Fibroblast of lung (primary cell): ENCODE measurements around the gene DPM3. TPM values are rescaled to one million over a fixed set of nuclear protein-coding genes. Genes with fewer than 3 reads are reported as not detected.

Source experiments
- DNase-seq, 2 donors: peaks; one replicate each; pipeline versions ENCODE4 v3.0.0 to v3.0.0-alpha.2; 2010; ENCODE audit warnings: low read depth in 2 of 2
- H2AFZ ChIP-seq: 2 replicates; pipeline ENCODE4 v1.5.1; 2012; ENCODE audit warnings: low read length, control low read depth, inconsistent platforms
- H3K27ac ChIP-seq: 2 replicates; pipeline ENCODE4 v1.5.1; 2011; ENCODE audit warnings: low read length, control low read depth; ENCODE audit not compliant: insufficient read depth
- H3K27me3 ChIP-seq: 2 replicates; pipeline ENCODE4 v1.5.1; 2011; ENCODE audit warnings: mild to moderate bottlenecking, low read length; ENCODE audit not compliant: control insufficient read depth, insufficient read depth
- H3K36me3 ChIP-seq: 2 replicates; pipeline ENCODE4 v1.5.1; 2011; ENCODE audit warnings: low read length; ENCODE audit not compliant: control insufficient read depth, insufficient read depth
- H3K4me1 ChIP-seq: 2 replicates; pipeline ENCODE4 v1.5.1; 2011; ENCODE audit warnings: low read length; ENCODE audit not compliant: control insufficient read depth, insufficient read depth; ENCODE audit errors: extremely low read depth
- H3K4me2 ChIP-seq: 2 replicates; pipeline ENCODE4 v1.5.1; 2011; ENCODE audit warnings: low read length, control low read depth; ENCODE audit not compliant: insufficient read depth; ENCODE audit errors: extremely low read depth
- H3K4me3 ChIP-seq, 4 experiments: fragments of 200-600 bp in 1 of 4; sonication (generic) in 1 of 4; replicated peaks in 1 of 4; 2 replicates each; pipeline ENCODE4 v1.5.1; 2011 to 2016; ENCODE audit warnings: low read length in 4 of 4, low read depth in 3 of 4, mild to moderate bottlenecking in 3 of 4, control low read depth in 2 of 4, inconsistent platforms in 1 of 4, mixed read lengths in 1 of 4; ENCODE audit not compliant: insufficient read depth in 1 of 4; ENCODE audit errors: control extremely low read depth in 1 of 4
- H3K79me2 ChIP-seq: 2 replicates; pipeline ENCODE4 v1.5.1; 2012; ENCODE audit warnings: mild to moderate bottlenecking, low read length, inconsistent platforms; ENCODE audit not compliant: control insufficient read depth, insufficient read depth
- H3K9ac ChIP-seq: 2 replicates; pipeline ENCODE4 v1.5.1; 2011; ENCODE audit warnings: mild to moderate bottlenecking, low read length, control low read depth; ENCODE audit not compliant: insufficient read depth
- H3K9me3 ChIP-seq: 2 replicates; pipeline ENCODE4 v1.5.1; 2012; ENCODE audit warnings: low read depth, low read length; ENCODE audit not compliant: control insufficient read depth, insufficient read depth
- H4K20me1 ChIP-seq: 2 replicates; pipeline ENCODE4 v1.5.1; 2011; ENCODE audit warnings: low read length; ENCODE audit not compliant: control insufficient read depth, insufficient read depth; ENCODE audit errors: extremely low read depth
- CTCF ChIP-seq, 2 donors: IDR thresholded peaks in 1 of 2; conservative IDR thresholded peaks in 1 of 2; 1 replicate in 1 of 2; 2 replicates in 1 of 2; pipeline ENCODE4 v1.5.1; 2011 to 2012; ENCODE audit warnings: low read length in 2 of 2, control low read depth in 1 of 2, inconsistent platforms in 1 of 2, low read depth in 1 of 2, mild to moderate bottlenecking in 1 of 2
- EZH2 ChIP-seq: IDR thresholded peaks from 2 replicates; pipeline ENCODE4 v1.5.1; 2012; ENCODE audit warnings: low read length, control low read depth, mild to moderate bottlenecking; ENCODE audit errors: missing control alignments
- polyA plus RNA-seq, 2 donors: library from polyadenylated mRNA; depleted of rRNA in 1 of 2; stranded (reverse) in 1 of 2; unstranded in 1 of 2; fragments of >200 nt; gene quantifications; 2 replicates each; pipeline ENCODE4 v1.2.1, GENCODE V29; 2011 to 2012; ENCODE audit warnings: missing spikeins in 1 of 2
- total RNA-seq: library from RNA; depleted of rRNA; stranded (reverse); fragments of >200 nt; gene quantifications from 2 replicates; pipeline ENCODE4 v1.2.1, GENCODE V29; 2014

DPM3 gene
- total and polyA plus RNA-seq, 2 donors (not counting 1 experiment from before 2014, with no cell fraction given): 31.9 to 40.5 TPM

GRCh38 chr1:155145491-155145890 lies 5.2 kb upstream of the DPM3 start:
- Histone ChIP-seq H3K4me2 (no peak overlapping the region), H3K27me3 (peaks cover 6% of the 10 kb centered on the region), H2AFZ (no peak overlapping the region), H4K20me1 (no peaks in the 10 kb centered on the region), H3K4me3 (no peak overlapping the region), H3K79me2 (no peaks in the 10 kb centered on the region), H3K36me3 (no peaks in the 10 kb centered on the region), H3K4me1 (no peaks in the 10 kb centered on the region), H3K9ac (no peak overlapping the region), H3K9me3 (no peaks in the 10 kb centered on the region), H3K27ac (no peak overlapping the region)
- peak in 1 of 2 donors; percentile 4 for TF ChIP-seq CTCF (conservative IDR thresholded peaks at IDR 0.05 in 1 of 2, IDR thresholded peaks at IDR 0.05 in 1 of 2; ENCODE audit: low read depth in 1 of 2, low read length in 2 of 2)
- TF ChIP-seq EZH2: no peak
- no peak for DNase-seq

GRCh38 chr1:155141749-155142148 lies 1.4 kb upstream of the DPM3 start:
- no peak overlapping the region for H2AFZ ChIP-seq
- TF ChIP-seq EZH2 (no peak), CTCF (conservative IDR thresholded peaks at IDR 0.05 in 1 of 2, IDR thresholded peaks at IDR 0.05 in 1 of 2; ENCODE audit: low read depth in 1 of 2, low read length in 2 of 2) (no peak)
- no peaks in the 10 kb centered on the region for H3K36me3 ChIP-seq

GRCh38 chr1:155140630-155140953 lies 261 bp upstream of the DPM3 start:
- H3K4me1 ChIP-seq: peaks cover 11% of the 10 kb centered on the region
- no peaks in the 10 kb centered on the region for H4K20me1 ChIP-seq
- H3K36me3 ChIP-seq: no peaks in the 10 kb centered on the region
- no peak for DNase-seq
- peaks cover 22% of the 10 kb centered on the region for H3K79me2 ChIP-seq
- H3K4me3 ChIP-seq: peak overlapping the region; percentile 79 to 98 (median 90)
- H3K27ac ChIP-seq: no peak overlapping the region
- no peaks in the 10 kb centered on the region for H3K9me3 ChIP-seq
- H3K4me2 ChIP-seq: peak overlapping the region; percentile 78
- no peak for TF ChIP-seq EZH2
- H2AFZ ChIP-seq: peak overlapping the region; percentile 95
- H3K27me3 ChIP-seq: peaks cover 6% of the 10 kb centered on the region
- H3K9ac ChIP-seq: no peak overlapping the region

More at GRCh38 chr1:155141749-155142148, 1.4 kb upstream of the DPM3 start:
- H3K4me3 ChIP-seq: no peak overlapping the region
- peaks cover 20% of the 10 kb centered on the region for H3K79me2 ChIP-seq
- peaks cover 6% of the 10 kb centered on the region for H3K27me3 ChIP-seq
- no peak overlapping the region for H3K27ac ChIP-seq
- H3K4me2 ChIP-seq: no peak overlapping the region
- no peak overlapping the region for H3K9ac ChIP-seq
- no peak for DNase-seq
- peaks cover 10% of the 10 kb centered on the region for H3K4me1 ChIP-seq
- H4K20me1 ChIP-seq: no peaks in the 10 kb centered on the region
- no peaks in the 10 kb centered on the region for H3K9me3 ChIP-seq
